Stimulated activated CD4-positive, alpha-beta T cell treated with anti-CD3 and anti-CD28 coated beads, Interleukin-2, amount 100 ng/mL, for 24 hours (primary cell): ENCODE results near the gene PARD6G.

ENCODE experiments used
- DNase-seq, 2 donors: peaks; one replicate each; pipeline ENCODE4 v3.0.0-alpha.2; 2020

Gene PARD6G

DNA sequence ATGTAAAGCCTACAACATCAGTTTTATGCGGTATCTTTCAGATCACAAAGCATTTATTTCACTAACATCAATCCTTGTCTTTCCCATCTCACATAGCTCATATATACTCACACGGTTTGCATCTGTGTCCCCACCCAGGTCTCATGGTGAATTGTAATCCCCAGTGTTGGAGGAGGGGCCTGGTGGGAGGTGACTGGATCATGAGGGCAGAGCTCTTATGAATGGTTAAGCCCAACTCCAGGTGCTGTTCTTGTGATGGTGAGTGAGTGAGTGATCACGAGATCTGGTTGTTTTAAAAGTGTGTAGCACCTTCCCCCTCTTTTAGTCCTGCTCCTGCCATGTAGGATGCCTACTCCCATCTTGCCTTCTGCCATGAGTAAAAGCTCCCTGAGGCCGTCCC is 42.0 kb downstream of the PARD6G start:
- no peak for DNase-seq

DNA sequence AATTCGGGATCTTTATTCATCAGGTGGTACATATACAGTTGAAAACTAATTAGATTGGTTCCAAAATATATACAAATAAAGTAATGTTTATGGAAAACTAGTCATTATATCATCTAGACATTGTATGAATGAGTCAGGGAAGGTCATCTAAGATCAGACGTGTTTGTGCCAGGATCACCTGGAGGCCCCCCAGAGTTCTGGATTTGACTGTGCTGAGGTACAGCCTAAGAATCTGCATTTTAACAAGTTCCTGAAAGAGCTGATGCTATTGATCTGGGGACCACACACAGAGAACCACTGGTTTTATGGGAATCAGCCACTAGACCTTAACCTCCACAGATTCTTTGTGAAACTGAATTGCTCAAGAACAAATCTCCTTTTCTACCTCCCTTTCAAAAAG is 43.2 kb downstream of the PARD6G start:
- DNase-seq: no peak

DNA sequence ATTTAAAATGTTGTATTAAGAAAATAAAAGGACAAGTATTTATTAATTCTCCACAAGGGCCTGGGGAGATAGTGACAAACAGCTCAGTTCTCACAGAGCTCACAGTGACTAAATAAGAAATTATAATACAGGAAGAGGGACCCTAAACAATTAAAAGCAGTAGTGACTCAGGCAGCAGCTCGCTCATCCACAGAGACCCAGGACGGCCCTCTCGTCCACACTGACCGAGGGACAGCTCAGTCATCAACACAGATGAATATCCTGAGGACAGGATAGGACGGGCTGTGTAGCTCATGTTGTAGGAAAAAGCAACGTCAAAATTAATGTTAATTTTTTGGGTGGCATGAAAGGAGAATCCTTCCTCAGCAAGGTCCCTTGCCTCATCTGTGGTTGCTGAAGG is 44.1 kb downstream of the PARD6G start:
- no peak for DNase-seq

DNA sequence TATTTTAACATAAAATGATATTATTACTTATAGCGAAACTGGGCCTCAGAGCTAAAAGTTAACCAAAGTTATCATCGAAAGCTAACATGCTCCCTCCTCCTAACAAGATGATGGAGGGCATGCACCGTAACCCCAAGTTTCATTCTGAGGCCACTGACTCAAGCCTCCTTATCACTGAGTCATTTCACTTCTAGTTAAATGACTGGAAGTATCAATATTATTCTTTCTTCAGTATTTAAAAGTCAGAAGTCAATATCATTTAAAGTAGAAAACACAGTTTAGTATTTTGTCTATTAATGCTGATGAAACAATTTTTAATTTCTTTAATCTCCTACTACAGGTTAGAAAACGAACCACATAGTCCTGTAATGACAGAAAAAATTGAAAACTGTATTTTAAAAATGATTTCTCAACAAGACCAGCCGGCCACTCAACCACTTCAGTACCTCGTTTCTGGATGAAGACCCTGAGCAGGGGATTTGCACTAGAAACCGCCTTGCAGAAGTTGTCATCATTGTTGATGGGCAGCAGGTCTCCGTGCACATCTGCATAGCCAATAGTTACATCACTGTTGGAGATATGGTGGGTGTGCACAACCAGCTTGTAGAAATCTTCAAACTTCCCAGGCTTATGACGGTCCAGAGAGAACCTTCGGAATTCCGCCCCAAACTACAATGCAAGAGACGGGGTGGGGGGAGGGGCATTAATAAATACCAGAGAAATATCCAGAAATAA is 44.9 kb downstream of the PARD6G start:
- peak; percentile 38 to 46 for DNase-seq

DNA sequence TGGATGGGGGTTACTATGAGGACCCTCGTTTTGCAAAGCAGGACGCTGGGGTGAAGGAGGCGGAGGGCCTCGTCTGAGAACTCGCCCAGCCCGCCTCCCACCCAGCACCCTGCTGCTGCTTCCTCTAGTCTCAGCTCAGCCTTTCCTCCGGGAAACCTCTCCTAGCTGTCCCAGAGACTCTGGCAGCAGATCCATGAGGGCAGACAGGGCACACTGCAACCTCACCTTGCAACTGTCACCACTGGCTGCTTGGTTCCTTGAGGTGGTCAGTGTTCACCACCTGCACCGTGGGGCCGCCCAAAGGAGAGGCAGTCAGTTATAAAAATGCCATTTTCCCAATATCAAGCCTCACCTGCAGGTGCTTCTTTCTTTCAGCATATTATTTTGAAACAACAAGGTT is 45.6 kb downstream of the PARD6G start:
- no peak for DNase-seq

DNA sequence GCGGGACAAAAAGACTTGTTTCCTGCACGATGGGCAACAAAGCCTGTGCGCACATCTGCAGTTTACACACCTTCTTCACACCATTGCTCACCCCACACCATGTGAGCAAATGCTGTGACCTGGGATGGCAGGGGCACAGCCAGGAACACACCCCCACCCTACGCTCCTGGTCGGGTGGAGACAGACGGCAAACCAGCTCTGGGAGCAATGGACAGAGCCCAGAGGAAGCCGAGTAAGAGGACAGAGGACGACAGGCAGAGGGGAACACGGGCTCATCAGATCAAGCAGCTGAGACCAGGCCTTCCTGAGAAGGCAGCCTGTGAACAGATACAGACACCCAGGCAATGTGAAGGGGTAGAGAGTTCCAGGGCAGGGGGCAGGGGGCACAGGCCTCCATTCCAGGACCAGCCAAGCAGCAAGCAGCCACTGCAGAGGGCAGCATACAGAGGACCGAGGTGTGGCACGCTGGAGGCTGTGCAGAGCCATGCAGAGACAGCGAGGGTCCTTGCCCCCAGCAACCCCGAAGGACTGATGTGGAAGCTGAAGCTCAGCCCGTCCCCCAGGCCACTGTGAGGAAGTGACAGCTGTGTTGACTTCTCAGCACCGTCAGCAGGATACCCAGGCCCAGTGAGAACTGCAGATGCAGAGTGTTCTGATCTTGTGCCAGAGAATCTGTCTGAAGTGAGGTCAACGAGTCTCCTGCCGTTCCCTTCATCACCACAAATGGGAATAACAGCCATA is 46.2 kb downstream of the PARD6G start:
- no peak for DNase-seq

DNA sequence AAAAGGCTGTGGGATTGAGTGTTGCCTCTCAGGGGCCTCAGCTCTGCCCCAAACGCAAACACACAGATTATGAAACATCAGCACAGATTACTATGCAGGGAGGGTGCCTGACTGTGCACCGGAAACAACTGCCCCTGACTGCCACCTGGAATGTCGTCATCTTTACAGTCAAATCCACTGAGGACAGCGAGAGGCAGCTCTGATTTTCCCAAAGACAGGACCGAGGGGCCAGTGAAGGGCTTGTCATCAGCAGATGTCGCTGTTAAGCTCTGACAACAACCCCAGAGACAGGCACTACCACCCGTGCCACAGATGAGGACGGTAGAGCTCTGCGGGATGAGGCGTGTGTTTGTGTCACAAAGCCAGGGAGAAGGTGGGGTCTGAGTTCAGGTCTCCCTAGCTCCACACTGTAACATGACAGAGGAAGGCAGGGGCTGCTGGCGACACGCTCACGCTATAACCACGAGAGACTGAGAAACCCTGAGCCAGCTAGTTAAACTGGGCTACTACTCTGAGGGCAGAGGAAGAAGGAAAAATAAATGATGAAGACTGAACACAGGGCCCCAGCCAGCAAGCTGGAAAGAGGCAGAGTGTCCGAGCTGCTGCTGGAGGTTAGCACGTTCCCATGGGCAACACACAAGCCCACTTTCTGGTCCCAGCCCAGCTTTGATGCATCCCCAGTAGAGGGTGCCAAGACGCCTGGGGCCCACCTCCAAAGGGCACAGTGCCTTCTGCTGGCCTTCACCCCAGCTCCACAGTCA is 47.0 kb downstream of the PARD6G start:
- no peak for DNase-seq

DNA sequence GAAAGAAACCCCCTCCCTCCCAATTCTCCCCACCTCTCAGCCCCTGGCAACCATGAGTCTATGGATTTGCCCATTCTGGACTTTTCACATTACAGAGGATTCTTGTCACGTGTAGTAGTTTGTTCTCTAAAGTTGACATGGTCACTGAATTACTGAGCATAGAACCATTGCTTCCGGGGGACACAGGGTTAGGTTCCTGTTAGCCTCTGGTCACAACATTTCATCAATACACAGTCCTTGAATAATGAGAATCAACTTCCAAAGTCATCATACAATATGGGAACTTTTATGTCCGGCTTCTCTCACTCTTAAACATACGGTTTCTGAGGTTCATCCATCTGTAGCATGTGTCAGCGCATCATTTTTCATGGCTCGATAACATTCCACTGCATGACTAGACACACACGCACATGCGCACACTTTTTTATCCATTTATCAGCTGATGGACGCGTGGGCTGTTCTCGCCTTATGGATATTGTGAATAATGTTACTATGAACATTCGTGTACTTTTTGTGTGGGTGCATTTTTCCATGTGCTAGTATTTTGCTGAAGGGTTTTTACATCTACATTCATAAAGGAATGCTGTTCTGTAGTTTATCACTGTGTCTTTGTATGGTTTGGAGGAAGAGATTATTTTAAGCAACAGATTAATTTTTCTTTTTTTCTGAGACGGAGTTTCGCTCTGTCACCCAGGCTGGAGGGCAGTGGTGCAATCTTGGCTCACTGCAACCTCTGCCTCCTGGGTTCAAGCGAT is 48.1 kb downstream of the PARD6G start:
- DNase-seq: no peak

DNA sequence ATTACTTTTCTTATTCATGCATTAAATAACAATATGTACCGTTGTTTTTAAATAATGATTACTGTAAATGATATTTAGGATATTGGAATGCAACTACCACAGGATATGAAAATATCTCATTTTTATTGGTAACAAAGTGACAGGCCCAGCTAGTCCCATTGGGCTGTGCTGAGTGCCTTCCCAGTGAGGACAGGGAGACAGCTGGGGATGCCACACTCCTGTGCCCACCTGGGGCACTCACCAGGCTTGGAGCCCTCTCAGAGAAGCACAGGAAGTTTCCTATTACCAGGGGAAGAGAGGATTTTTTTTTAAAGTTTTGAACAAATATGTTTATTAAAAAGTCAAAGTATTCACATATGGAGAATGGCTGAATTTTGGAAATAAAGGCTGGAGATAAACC is 48.9 kb downstream of the PARD6G start:
- DNase-seq: no peak

DNA sequence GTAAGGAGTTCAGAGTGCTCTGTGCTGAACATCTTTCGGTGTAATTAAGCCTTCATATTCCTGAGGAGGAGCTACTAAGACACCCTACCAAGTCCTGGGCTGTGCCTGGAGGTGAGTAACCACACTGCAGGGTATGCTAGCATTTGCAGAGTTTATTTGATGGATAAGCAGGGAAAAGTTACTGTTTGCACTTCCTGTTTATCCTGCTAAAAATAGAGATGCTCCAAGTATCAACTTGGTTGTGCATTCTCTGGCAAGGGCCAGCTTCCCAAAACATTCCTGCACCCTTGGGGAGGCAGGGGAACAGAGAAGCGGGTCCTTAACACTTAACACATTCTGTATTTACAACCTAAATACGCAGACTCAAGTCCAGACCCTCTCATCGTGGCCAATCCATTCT is 49.8 kb downstream of the PARD6G start:
- no peak for DNase-seq

DNA sequence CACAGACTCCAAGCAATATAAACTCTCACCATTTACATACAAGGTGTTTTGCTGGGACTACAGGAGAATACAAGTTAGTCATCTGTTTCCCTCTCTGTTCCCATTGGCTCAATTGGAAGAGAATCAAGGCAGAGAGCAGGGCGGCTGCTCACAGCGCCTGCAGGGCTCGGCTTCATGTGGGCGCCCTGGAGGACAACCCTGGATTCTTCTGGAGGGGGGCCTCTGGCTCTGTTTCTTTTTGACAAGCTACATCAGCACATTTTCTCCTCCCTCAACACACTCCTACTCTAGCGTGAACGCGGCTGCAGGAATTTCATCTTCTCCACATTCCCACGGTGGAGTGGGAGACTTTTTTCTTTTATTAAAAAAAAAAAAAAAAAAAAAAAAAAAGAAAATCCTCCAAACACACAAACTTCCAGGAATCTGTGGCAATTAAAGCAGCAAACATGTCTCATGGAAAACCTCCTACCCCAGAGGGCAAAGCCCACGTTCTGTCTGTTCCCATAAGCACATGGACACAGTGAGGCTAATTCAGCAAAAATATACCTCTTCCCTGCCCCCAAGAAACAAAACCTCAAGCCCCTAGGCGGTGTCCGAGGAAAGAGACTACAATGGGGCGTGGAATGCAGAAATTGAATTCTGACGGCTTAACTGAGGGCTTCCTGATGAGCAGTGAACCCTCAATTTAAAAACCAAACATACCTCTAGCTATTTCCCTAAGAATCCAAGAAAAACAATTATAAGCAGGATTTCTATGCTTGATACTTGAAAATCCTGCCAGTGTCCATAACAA is 50.6 kb downstream of the PARD6G start:
- no peak for DNase-seq

DNA sequence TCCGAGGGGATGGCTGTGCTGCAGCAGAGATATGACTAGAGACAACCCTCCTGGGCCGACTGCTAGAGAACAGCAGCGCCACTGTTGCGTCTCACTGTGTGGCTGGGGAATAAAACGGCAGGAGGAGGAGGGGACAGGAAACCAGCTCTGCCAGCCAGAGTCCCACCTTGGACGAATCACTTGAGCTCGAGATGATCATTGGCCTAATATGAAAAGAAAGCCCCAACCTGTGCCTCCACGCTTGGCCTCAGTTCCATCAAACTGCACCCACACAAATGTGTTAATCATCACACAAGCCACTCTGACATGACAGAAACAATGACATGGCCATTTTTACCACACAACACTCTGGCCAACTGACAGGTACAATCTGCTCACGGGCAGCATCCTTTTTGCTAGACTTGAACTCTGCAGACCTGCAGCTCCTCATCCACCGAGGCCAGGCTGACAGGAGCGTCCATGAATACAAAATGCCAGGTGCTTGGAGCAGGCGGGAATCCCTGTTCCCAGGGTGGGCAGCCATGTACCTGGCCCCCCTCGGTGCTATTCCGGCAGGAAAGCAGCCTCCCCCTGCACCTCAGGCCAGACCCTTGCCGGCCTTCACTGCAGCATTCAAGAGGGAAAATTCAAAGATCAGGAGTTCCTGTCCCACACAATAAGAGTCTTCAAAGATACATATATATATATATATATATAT is 52.3 kb downstream of the PARD6G start:
- DNase-seq: no peak

DNA sequence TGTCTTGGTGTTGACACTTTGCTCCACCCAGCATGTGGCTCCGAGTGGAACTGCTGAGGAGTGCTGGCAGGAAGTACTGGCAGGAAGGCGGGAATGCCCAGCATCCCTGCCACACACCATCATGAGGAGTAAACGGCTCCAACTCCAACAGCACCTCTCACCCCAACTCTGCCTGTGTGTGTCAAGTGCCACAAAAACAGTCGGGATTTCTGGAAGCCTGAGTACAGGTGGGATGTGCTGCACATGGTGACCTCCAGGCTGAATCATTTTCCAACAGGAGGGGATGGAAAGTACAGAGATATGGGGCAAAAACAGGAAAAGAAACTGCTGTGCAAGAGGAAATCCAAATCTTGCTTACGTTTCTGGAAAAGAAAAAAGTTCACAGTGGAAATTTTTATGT is 53.6 kb downstream of the PARD6G start:
- DNase-seq: no peak

DNA sequence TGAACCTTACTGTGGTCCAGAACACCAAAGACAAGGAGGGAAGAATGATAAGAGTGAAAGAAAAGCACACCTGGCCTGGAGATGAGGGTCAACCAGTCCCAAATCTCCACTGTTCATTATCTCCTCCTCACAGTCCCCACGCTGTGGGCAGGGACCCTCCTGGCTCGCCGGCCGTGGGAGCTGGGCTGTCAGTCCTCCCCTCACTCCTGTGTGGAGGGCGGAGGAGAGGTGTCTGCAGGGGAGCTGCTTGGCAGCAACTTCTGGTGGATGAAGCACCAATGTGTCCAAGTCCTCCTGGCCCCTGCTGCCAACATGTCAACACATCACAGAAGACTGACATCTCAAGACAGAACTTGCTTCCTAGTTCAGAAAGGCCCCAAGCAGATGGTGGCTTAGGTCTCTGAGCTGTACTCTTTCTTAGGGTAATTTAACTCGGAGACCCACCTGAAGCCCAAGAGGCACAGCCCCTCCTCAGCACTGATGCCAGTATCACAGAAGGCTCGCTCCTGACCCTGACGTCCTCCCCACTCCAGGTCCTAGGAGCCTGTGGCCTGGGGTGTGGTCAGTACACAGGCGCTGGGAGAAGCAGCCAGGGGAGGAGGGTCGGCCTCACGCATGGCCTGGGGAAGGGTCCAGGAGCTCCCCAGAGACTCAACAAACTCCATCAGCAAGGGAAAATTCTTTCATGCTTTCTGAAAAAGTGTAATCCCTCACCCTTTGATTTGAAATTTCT is 54.5 kb downstream of the PARD6G start:
- no peak for DNase-seq

DNA sequence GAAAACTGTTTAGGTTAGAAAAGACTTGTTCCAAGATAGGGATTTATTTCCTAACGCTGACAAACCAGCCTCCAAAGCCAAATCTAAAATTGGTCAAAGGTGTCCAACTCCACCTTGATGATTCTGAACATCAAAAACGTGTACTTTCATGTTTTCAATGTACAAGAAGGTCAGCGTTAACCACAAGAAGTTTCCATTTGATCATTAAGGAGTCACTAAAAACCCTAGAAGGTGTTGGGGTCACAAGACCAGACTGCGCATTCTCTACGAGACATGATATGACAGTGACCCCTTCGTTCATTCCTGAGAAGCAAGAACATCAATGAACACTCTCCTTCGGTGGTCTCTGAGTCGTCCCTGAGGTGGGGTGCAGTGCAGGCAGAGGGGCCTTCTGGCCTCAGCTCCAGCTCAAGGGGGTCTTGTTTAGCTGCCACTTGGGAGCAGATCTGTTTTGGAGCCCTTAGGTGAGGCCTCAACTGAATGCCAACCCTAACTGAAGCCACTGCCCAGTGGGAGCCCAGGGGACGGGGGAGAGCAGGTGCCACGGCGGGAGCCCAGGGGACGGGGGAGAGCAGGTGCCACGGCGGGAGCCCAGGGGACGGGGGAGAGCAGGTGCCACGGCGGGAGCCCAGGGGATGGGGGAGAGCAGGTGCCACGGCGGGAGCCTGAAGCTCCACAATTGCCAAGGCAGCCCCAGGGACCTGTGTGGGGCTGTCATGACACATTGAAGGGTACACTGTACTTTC is 55.2 kb downstream of the PARD6G start:
- DNase-seq: no peak

DNA sequence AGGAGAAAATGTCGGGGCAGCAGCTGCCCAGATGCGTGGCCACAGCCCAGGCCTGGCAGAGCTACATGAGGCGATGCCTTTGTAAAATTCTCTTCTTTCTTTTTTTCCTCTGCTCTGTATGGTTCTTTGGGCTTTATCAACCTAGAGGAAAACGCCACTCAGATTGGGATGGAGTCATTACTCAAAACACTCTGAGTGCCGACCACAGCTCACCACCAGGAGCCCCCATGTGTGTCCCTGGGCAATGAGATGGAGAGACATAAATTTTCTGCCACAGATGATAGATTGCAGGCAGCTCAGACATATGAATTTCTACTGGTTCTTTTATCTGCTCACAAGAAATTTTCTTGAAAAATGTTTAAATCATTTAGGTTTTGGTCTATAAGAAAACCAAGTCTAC is 56.0 kb downstream of the PARD6G start:
- no peak for DNase-seq

DNA sequence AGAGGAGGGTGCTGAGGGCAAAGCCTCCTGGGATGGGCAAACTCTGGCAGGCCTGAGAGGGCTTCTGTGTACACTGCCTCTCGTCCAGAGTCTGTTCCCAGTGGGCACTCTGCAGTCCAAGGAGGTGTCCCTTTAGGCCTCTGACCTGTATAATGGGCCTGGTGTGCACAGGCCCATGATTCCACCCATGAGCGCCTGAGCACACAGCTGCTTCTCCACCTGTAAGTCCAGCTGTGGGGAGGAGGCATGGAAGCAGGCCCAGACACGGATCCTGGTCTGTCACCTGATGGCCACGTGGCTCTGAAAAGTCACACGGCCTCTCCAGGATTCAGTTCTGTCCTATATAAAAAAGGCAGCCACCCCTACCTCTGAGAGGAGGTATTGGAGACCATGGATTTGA is 57.0 kb downstream of the PARD6G start:
- no peak for DNase-seq

DNA sequence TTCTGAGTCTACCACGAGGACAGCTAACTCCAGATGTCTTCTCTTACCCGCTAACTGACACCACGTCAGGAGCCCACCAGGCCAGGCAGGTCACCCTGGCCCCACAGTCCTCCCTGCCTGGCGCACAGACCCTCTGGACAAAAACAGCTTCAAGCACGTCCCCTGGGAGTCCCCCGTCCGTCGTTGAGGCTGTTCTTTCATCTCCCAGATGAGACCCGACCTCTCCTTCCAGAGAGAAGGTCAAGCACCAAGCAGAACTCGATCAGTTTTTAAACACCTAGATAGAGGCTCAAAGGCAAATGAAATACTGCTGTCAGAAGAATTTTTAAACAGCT is 57.8 kb downstream of the PARD6G start:
- no peak for DNase-seq

DNA sequence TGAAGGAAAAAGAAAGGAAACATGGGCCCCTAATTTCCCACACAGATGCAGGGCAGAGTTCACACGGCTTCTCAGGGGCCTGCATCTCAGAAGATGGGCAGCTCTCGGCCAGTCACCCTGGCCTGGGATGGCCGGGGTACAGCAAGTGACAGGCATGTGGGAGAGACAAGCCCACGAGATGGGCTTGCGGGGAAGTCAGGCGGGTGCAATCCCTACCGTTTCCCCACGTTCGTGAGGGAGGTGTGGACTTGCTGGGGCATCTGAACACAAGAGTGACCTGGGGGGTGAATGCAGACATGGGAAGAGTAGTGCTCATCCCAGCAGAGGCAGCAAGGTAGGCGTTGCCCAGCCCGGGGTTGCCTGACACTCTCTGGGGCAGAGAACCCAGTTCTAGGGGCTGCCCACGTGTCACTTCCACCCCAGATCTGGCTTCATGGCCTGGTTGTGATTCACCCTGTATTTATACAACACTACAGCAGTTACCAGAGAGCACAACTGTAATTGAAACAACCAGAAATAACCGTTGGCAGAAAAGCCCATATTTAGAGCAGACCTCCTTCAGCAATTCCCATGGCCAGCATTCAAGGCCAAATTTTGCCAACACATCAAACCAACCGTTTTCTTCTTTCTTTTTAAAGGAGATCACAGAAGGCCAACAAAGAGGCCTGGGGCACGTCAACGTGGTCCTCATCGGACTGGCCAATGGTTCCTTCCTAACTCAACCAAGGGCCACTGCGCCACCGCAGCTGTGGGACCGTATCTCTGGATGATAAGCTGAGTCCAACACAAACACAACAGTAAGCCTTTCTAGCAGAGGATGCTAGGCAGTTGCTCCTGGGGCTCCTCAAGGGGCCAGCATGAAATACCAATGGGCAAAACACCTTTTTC is 58.4 kb downstream of the PARD6G start:
- no peak for DNase-seq
